ENCODE data around the gene FAM174B.

Gene FAM174B

GRCh38 chr15:92574566-92574965, 81.0 kb downstream of the FAM174B start:
- in situ Hi-C loops (cut with MboI; ENCODE audit: low sequenced_read_pairs), result no loop called here

GRCh38 chr15:92574161-92574560, 81.4 kb downstream of the FAM174B start:
- in situ Hi-C loops (cut with MboI; ENCODE audit: low sequenced_read_pairs), result no loop called here

GRCh38 chr15:92571824-92572223, 83.8 kb downstream of the FAM174B start:
- in situ Hi-C loops (cut with MboI; ENCODE audit: low sequenced_read_pairs), result no loop called here

GRCh38 chr15:92570391-92570790, 85.2 kb downstream of the FAM174B start:
- in situ Hi-C loops (cut with MboI; ENCODE audit: low sequenced_read_pairs), result no loop called here

- in situ Hi-C loops (cut with MboI; ENCODE audit: low sequenced_read_pairs), result no loop called here
These were observed 85.8 kb downstream of the FAM174B start for GRCh38 chr15:92569778-92570177.

Data from HL-60/S4 treated with phorbol 12-myristate 13-acetate at 8.2 ng/mL for 4 days and 3 days (cell line).